ENCODE data around the gene C2orf68. TPM values are rescaled to one million over a fixed set of nuclear protein-coding genes. Genes with fewer than 3 reads are reported as not detected.

Gene C2orf68
- polyA plus RNA-seq, 1 donor (not counting 4 experiments of a cell fraction or from before 2014, with no cell fraction given), result 13.6 TPM

DNA sequence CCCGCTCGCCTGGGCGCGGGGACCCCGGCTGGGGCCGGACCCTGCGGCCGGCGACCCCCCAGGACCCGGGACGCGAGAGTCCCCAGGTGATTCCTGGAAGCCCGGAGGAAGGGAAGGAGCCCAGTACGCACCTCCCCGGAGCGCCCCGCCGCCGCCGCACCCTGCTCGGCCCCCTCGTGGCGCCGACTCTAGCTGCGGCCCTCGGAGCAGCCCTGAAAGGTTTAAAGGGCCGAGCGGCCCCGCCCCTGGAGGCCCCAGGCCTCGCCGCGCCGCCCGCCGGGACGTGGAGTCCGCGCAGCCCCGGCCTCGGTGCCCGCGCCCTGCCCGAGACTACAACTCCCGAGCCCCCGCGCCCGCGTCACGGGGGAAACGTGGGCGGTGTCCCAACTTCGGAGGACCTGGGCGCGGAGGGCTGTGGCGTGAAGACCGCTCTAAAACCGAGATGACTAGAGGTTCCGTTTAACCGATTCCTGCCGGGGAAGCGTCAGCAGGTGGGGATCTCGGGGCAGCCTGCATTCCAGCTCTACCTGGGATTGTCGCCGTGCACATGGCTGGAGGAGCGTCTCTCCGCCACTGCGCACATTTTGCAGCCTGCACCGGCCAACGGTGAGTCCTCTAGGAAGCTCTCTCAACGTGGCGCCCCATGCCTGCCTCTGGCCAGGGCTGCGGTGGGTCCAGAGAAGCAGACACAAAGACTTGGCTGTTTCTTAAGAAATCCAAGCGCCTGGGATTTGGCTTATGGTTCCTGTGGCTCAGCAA, 9.2 kb downstream of the C2orf68 start, which contains the start of gene TMEM150A:
TSS of gene TMEM150A (minus strand) at position 223 of the 759 bp plus-strand sequence. CDS start 750 bp downstream, outside the sequence.
- FAIRE-seq, result no peak

DNA sequence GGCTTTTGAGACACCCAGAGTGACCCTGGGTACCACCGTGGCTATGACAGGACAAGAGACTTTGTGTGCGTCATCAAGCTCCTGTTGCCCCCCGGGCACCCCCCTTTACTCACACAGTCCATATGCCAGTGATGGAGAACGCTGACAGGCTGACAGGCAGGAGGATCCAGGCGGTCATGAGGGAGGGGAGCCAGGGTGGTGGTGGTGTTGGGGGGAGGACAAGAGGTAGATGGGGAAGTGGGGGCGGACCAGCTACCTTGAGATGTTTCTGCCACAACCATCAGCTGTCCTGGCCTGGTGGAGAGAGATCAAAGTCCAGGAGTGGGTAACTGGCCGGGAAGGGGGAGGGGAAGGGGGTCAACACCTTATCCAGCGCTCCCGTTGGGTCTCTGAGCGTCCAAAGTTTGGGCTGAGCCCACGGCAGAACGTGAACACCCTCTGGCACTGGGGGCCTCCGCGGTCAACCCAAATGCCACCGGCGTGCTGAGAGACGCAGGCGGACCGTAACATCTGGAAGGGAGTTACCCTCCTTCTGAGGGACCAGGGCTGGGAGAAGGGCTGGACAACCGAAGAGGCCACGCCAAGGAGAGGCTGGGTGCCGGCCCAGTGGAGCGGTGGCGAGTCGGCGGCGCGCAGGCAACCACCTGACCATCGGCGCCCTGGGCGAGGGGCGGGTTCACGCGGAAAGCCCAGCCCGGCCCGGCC, 9.9 kb downstream of the C2orf68 start:
- dilution Hi-C loops (cut with MboI; ENCODE audit: extremely low pct_ligation_motif_present, low sequenced_read_pairs), result no loop called here
- H4K20me1 ChIP-seq (ENCODE audit: control insufficient read depth, extremely low read depth, insufficient read depth, low read length), result no peaks in the 10 kb centered on the region
- peaks cover 21% of the 10 kb centered on the region for H3K4me1 ChIP-seq (ENCODE audit: control insufficient read depth, extremely low read depth, insufficient read depth, low read length)
- H3K36me3 ChIP-seq (ENCODE audit: control insufficient read depth in 2 of 2, extremely low read depth in 1 of 2, insufficient read depth in 2 of 2, low read length in 2 of 2), result peaks cover 7 to 23% of the 10 kb centered on the region in 2 experiments
- TF ChIP-seq, protein P1, sequence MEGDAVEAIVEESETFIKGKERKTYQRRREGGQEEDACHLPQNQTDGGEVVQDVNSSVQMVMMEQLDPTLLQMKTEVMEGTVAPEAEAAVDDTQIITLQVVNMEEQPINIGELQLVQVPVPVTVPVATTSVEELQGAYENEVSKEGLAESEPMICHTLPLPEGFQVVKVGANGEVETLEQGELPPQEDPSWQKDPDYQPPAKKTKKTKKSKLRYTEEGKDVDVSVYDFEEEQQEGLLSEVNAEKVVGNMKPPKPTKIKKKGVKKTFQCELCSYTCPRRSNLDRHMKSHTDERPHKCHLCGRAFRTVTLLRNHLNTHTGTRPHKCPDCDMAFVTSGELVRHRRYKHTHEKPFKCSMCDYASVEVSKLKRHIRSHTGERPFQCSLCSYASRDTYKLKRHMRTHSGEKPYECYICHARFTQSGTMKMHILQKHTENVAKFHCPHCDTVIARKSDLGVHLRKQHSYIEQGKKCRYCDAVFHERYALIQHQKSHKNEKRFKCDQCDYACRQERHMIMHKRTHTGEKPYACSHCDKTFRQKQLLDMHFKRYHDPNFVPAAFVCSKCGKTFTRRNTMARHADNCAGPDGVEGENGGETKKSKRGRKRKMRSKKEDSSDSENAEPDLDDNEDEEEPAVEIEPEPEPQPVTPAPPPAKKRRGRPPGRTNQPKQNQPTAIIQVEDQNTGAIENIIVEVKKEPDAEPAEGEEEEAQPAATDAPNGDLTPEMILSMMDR (optimal IDR thresholded peaks at IDR 0.05 in 1 of 3, IDR thresholded peaks at IDR 0.05 in 1 of 3, conservative IDR thresholded peaks at IDR 0.05 in 1 of 3; ENCODE audit: extremely low read depth in 1 of 3, insufficient read depth in 2 of 3, low read length in 3 of 3), result no peak
- TF ChIP-seq EZH2 (IDR thresholded peaks at IDR 0.05; ENCODE audit: low read length), result no peak
- peaks cover 2% of the 10 kb centered on the region for H3K9me1 ChIP-seq (ENCODE audit: control insufficient read depth, extremely low read depth, insufficient read depth, low read length)
- H3K9ac ChIP-seq (ENCODE audit: control insufficient read depth, extremely low read depth, insufficient read depth, low read length), result peak overlapping the region; percentile 75
- DNase-seq (ENCODE audit: low read depth, low spot score) (no peak), FAIRE-seq (no peak)
- peak overlapping the region; percentile 15 for H3K27ac ChIP-seq (ENCODE audit: control insufficient read depth, insufficient read depth, low read length)
- H2AFZ ChIP-seq (ENCODE audit: control insufficient read depth, low read length), result peak overlapping the region; percentile 62
- H3K79me2 ChIP-seq (ENCODE audit: control insufficient read depth, insufficient read depth, low read length), result peaks cover 8% of the 10 kb centered on the region
- H3K9me3 ChIP-seq (ENCODE audit: control insufficient read depth, low read depth, low read length), result no peaks in the 10 kb centered on the region
- H3K4me3 ChIP-seq (ENCODE audit: control insufficient read depth in 2 of 3, extremely low read depth in 1 of 3, insufficient read depth in 2 of 3, low read depth in 1 of 3, low read length in 3 of 3), result peak overlapping the region; percentile 75 to 81 (median 81)
- H3K4me2 ChIP-seq (ENCODE audit: control insufficient read depth, extremely low read depth, insufficient read depth, low read depth, low read length), result peak overlapping the region; percentile 94
- H3K27me3 ChIP-seq (ENCODE audit: control insufficient read depth, extremely low read depth, insufficient read depth, low read length), result no peaks in the 10 kb centered on the region

More for the DNA sequence above, 9.2 kb downstream of the C2orf68 start, which contains the start of gene TMEM150A:
- Histone ChIP-seq H3K27me3 (ENCODE audit: control insufficient read depth, extremely low read depth, insufficient read depth, low read length) (no peaks in the 10 kb centered on the region), H3K4me1 (ENCODE audit: control insufficient read depth, extremely low read depth, insufficient read depth, low read length) (peaks cover 21% of the 10 kb centered on the region), H3K9me3 (ENCODE audit: control insufficient read depth, low read depth, low read length) (no peaks in the 10 kb centered on the region), H4K20me1 (ENCODE audit: control insufficient read depth, extremely low read depth, insufficient read depth, low read length) (no peaks in the 10 kb centered on the region), H3K4me3 (ENCODE audit: control insufficient read depth in 2 of 3, extremely low read depth in 1 of 3, insufficient read depth in 2 of 3, low read depth in 1 of 3, low read length in 3 of 3) (peak within 1 kb of the TSS; percentile 75 to 81 (median 81)), H3K4me2 (ENCODE audit: control insufficient read depth, extremely low read depth, insufficient read depth, low read depth, low read length) (peak within 1 kb of the TSS; percentile 94), H3K9me1 (ENCODE audit: control insufficient read depth, extremely low read depth, insufficient read depth, low read length) (peaks cover 2% of the 10 kb centered on the region), H2AFZ (ENCODE audit: control insufficient read depth, low read length) (peak within 1 kb of the TSS; percentile 83), H3K9ac (ENCODE audit: control insufficient read depth, extremely low read depth, insufficient read depth, low read length) (peak within 1 kb of the TSS; percentile 75), H3K36me3 (ENCODE audit: control insufficient read depth in 2 of 2, extremely low read depth in 1 of 2, insufficient read depth in 2 of 2, low read length in 2 of 2) (peaks cover under 1 to 16% of the 10 kb centered on the region in 2 experiments), H3K27ac (ENCODE audit: control insufficient read depth, insufficient read depth, low read length) (peak within 1 kb of the TSS; percentile 45), H3K79me2 (ENCODE audit: control insufficient read depth, insufficient read depth, low read length) (peaks cover 2% of the 10 kb centered on the region)
- DNase-seq (ENCODE audit: low read depth, low spot score), result no peak
- dilution Hi-C loops (cut with MboI; ENCODE audit: extremely low pct_ligation_motif_present, low sequenced_read_pairs), result no loop called here
- TF ChIP-seq EZH2 (IDR thresholded peaks at IDR 0.05; ENCODE audit: low read length), result no peak
- TF ChIP-seq, protein P1 (optimal IDR thresholded peaks at IDR 0.05 in 1 of 3, IDR thresholded peaks at IDR 0.05 in 1 of 3, conservative IDR thresholded peaks at IDR 0.05 in 1 of 3; ENCODE audit: extremely low read depth in 1 of 3, insufficient read depth in 2 of 3, low read length in 3 of 3), result peak in 1 of 3 experiments; percentile 2

Data from keratinocyte (primary cell).